ENCODE measurements around the gene NKAIN4.

NKAIN4 gene

DNA sequence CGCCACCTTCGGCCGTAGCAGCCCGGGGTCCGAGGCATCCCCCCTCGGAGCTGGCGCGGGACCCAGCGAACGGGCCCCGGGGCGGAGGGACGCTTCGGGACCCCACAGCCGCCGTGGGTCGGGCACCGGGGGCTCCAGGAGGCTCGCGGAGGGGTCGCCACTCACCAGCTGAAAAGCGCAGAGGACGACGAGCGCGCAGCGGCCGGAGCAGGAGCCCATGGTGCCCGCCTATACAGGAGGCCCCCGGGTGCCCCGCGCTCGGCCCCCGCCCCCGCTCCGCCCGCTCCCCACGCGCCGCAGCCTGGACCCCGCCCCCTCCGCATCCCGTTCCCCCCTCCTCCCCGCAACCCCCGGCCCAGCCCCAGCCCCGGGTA lies at the start of gene NKAIN4:
Gene NKAIN4, minus strand, starts transcription at position 232 of the 374 bp plus-strand sequence. Its CDS starts 13 bp downstream, at position 219.
- DNase-seq (ENCODE audit: low read depth in 2 of 2) = no peak

DNA sequence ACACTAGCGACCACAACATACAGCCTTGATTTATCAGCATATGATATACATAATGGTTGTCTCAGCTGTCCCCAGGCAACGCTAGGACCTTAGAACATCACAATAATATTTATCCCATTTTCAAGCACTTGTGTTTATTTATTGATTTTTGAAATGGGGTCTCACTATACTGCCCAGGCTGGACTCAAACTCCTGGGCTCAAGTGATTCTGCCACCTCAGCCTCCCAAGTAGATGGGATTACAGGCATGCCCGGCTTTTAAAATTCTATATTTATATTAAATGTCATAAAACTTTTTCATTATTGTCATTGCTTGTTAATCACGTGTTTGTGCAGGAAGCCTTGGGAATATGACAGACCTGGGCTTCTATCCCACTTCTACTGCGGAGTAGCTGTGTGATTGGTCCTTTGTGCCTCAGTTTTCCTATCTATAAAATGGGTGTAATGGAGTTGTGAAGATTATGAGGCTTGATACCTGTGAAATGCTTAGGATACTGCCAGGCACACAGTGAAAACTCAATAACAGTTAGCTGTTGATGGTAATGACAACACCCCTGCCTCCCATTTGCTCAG lies 48.9 kb upstream of the NKAIN4 start:
- DNase-seq (ENCODE audit: low read depth in 2 of 2) = no peak

DNA sequence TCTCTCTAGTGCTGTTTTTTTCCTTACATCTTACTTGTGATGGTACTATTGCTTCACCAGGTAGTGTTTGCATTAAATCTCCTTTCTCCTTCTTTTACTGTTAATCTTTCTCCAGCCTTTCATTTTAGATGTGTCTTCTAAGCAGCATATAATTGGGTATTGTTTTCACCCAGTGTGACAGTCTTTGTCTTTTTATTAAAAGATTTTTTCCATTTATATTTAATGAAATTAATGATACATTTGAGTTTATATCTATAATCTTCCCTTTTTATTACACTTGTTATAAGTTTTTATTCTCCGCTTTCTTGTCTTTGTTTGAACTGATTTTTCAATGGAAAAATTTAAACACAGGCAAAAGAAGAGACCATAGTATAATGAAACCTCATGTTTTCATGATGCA lies 47.4 kb upstream of the NKAIN4 start:
- DNase-seq (ENCODE audit: low read depth in 2 of 2) = no peak

DNA sequence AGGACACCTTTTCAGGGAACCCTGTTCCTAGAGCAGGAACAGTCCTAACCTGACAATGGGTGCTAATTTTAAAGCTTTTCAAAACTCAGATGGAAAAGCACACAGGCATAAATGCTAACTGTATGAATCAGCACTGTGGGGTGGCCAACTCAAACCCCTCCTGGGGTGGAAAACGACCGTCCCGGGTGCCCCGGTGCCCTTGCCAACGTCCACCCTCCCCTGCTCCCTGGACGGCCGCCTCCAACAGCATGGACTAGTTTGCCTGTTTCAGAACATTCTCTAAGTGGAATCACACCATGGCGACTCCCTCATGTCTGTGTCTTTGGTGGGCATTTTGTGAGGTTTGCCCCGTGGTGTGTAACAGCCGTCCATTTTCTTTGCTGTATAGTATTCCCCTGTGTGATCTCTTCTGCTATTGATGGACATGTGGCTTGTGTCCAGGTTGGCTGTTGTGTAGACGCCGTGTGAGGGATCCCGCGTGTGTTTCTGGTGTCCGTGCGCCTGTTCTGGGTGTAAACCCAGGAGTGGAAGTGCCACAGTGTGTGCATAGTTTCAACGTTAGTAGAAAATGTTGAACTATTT lies 44.6 kb upstream of the NKAIN4 start:
- no peak for DNase-seq (ENCODE audit: low read depth in 2 of 2)

DNA sequence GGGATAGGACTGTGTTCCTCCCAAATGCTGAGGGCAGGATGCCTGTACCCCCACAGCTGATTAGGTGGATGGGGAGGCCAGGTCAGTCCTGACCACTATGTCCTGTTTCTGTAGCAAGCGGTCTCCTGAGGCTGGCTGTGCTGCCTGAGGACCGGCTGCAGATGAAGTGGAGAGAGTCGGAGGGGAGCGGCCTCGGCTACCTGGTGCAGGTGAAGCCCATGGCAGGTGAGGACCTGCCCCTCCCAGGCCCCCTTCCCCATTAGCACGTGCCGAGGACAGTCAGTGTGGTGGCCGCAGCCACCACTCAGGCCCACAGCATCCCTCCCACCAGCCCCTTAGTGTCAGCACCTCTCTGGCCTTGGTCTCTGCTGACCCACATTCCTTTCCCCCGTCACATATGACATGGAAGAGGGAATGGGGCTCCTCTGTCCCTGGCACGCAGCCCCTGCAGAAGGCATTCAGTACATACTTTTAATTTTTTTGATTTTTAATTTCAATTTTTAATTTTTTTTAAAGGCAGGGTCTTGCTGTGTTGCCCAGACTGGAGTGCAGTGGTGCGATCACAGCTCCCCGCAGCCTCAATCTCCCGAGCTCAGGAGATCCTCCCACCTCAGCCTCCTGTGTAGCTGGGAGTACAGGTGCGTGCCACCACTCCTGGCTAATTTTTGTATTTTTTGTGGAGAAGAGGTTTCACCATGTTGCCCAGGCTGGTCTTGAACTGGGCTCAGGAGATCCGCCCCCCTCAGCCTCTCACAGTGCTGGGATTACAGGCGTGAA lies 43.7 kb upstream of the NKAIN4 start:
- no peak for DNase-seq (ENCODE audit: low read depth in 2 of 2)

DNA sequence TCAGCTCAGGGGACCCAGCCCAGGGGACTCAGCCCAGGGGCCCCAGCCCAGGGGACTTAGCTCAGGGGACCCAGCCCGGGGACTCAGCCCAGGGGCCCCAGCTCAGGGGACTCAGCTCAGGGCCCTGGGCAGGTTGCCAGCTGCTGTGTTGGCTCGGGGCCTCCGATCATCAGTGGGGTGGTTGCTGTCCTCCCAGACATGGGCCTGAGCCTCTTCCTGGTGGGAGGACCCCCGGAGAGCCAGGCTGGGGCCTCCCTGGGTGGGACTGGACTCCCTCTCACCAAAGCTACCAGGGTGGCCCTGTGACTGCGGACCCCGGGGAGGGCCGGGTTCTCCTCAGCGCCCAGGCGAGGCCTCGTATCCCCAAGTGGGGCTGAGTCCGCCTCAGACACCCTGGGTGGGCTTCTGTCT lies 43.1 kb upstream of the NKAIN4 start:
- no peak for DNase-seq (ENCODE audit: low read depth in 2 of 2)

DNA sequence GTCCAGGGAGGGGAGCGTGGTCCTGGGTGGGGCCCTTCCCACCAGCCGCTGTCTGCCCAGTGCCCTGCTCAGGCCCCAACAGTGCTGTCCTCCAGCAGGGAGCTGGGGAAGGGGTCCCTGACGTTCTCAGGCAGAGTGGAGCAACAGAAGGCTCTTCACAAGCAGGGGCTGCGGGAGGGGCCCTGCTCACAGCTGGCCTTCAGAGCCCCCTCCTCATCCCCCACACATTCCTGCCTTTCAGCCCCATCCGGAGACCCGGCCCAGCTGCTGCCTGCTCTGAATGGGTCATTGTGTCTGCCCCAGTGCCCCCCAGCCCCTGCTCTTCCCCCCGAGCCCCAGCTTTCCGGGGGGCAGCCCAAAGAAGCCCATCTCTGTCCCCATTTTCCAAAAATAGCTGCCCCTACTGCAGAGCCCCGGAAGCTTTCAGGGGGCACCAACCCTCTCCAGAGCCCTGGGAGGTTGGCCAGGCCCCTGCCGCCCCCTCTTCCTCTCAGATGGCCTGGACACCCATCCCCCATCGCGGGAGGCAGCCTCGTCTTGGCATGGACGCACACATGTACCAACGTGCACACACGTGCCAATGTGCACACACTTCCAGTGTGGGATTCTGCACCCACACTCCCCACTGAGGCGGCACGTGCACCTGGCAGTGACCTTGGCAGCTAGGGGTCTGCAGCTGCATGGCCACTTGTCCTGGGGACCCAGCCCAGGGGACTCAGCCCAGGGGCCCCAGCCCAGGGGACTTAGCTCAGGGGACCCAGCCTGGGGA lies 42.5 kb upstream of the NKAIN4 start:
- DNase-seq (ENCODE audit: low read depth in 2 of 2) = no peak

DNA sequence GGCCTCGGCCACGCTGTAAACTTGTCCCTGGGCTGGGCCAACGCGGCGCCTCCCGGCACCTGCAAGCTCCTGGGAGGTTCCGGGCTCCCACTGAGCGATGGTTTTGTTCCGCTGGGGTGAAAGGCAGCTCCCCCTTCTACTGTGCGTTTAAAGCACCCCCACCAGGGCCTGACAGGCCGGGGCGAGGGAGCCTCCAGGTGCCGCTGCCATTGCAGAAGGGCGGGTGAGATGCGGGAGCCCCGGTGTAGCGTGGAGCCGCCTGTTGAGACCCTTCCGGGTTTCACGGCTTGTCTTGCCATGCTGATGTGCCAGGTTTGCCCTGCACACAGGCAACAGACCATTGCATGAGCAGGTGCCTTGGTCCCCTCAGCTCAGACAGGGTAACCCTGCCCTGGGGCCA lies 41.6 kb upstream of the NKAIN4 start:
- no peak for DNase-seq (ENCODE audit: low read depth in 2 of 2)

DNA sequence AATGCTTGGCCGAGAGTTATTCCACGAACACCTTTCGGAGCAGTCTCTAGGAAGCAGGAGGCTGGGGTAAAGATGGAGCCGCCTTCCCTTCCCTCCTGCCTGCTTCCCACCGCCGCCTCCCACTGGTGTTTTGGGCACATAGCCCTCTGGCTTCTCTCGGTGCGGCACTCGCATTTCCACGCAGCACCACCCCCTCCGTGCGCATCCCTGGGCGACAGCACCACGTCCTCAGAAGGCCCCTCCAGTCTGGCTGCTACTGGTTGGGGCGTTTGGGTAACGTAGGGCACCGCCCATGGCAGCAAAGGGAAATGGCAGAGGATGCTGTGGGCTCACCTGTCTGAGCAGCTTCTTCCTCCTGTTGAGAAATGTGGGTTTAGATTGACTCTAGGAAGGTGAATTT lies 41.2 kb upstream of the NKAIN4 start:
- DNase-seq (ENCODE audit: low read depth in 2 of 2) = no peak

DNA sequence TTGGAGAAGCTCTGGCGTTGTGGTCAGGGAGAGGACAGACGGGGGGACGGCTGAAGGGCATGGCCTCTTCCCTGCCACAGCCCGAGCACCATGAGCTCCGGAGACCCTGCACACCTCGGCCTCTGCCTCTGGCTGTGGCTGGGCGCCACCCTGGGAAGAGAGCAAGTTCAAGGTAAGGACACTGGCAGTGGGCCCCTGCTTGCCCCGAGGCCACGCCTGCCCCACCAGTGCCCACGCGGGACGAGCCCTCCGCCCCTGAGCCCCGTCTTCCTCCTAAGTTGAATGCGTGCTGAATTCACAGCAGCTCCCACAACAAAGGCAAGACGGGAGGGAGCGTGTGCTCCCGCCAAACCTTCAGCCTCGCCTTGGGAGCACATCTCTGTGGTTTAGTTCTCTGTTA lies 40.8 kb upstream of the NKAIN4 start:
- no peak for DNase-seq (ENCODE audit: low read depth in 2 of 2)

DNA sequence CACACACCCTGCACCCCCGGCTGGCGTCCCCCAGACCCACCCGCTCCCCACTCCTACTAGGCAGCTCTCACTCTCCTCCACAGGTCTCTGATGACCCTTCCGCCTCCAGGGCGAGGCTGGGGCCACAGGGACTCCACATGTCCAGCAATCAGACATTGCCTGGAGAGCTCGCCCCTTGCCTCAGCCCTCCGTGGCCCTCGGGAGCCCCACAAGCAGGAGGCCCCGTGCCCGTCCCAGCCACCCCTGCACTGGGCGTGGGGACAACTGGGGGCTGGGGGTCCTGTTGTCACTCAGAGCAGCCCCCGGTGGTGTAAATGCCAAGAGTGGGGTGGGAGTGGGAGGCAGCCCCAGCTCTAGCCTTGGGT lies 40.3 kb upstream of the NKAIN4 start:
- DNase-seq (ENCODE audit: low read depth in 2 of 2) = no peak

DNA sequence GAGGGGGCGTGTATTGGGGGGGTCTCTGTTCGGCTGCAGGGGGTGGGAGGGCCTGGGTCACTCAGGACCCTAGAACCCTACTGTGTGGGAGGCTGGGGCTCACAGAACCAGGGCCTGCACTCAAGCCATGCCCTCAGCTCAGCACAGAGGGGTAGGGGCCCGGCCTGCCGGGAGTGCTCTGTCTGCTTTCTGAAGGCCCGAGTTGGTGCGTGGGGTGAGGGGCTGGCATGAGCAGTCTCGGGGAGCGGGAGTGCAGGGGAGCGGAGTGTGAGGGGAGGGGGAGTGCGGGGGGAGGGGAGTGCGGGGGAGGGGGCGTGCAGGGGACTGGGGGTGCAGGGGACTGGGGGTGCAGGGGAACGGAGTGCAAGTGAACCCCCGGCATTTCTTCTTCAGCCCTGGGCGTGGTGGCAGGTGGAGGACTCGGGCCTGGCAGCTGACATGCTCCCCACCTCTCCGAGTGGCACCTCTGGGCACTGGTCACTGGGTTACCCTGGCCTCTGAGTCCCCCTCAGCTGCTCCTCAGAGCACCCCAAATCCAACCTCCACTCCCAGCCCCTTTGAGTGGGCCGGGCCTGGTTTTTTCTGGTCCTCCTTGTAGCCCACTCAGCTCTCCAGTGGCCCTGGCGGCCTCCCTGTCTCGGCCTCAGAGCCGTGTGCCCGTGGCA lies 39.7 kb upstream of the NKAIN4 start:
- no peak for DNase-seq (ENCODE audit: low read depth in 2 of 2)

DNA sequence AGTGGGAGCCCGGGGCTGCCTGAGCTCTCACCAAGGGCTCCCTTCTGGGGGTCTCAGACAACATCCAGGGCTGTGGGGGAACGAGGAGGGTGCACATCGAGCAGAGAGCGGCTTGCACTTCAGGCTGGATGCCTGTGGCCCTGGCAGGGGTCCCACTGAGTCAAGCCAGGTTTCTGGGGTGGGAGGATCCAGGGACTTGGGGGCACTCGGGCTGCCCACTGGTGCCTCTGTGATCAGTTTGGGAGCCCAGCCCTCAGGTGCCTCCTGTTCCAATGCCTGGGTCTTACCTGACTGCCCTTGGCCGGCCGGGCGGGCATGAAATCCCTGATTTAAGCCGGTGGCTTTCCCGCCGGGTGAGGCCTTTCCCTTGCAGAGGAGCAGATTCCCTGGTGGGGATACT lies 39.2 kb upstream of the NKAIN4 start:
- no peak for DNase-seq (ENCODE audit: low read depth in 2 of 2)

DNA sequence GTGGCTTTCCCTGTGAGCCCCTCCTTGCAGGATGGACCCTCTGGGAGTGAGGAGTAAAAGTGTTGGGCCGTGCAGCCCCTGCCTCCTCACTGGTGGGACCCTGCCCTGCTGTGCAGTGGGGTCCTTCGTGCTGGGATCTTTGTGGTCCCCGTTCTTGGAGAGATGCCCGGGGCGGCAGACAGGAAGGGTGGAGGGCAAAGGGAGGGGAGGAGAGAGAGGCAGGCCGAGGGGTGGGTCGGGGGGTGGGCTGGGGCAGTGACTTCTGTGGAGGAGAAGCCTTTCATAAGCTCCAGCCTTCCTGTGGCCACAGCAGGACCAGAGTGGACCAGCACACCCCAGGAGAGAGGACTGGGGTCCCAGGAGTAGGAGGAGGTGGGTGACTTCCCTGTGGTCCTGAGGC lies 38.6 kb upstream of the NKAIN4 start, which contains the start of gene COL20A1:
Gene COL20A1, plus strand, starts transcription at position 283 of the 400 bp plus-strand sequence. CDS start 1,922 bp downstream, outside the sequence.
- DNase-seq (ENCODE audit: low read depth in 2 of 2) = no peak

DNA sequence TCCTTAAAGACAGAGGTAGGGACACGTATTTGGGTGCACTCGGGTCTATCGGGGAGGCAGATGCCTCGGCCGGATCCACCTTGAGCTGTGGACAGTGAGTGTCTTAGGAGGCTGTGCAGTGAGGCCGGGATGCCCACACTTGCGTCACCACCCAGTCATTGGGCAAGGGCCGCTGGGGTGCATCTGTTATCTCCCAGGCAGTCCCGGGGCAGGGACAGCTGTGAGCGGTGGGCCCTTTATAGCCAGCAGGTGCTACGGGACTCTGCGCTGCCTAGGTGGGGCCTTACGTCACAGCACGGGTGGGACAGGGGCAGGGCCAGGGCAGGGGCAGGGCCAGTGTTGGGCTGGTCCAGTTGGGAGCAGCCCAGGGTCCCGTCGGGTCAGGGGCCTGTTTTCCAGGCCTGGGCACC lies 38.0 kb upstream of the NKAIN4 start:
- DNase-seq (ENCODE audit: low read depth in 2 of 2) = no peak

DNA sequence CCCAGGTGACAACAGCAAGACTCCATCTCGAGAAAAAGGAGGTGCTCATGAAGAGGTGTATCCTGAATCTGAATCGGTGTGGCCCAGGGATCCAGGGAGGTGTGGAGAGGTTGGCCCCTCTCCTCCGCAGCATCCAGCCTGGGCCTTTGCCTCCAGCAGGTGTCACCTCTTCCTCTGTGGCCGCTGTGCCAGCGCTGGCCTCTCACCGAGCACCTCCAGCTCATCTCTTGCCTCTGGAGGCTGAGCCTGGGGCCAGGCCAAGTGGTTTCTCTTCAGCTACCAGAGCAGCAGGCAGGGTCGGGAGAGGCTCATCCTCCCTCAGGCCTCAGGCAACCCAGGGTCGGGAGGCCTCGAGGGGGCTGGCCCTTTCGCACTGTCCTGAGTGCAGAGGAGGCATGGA lies 37.5 kb upstream of the NKAIN4 start:
- DNase-seq (ENCODE audit: low read depth in 2 of 2) = no peak

DNA sequence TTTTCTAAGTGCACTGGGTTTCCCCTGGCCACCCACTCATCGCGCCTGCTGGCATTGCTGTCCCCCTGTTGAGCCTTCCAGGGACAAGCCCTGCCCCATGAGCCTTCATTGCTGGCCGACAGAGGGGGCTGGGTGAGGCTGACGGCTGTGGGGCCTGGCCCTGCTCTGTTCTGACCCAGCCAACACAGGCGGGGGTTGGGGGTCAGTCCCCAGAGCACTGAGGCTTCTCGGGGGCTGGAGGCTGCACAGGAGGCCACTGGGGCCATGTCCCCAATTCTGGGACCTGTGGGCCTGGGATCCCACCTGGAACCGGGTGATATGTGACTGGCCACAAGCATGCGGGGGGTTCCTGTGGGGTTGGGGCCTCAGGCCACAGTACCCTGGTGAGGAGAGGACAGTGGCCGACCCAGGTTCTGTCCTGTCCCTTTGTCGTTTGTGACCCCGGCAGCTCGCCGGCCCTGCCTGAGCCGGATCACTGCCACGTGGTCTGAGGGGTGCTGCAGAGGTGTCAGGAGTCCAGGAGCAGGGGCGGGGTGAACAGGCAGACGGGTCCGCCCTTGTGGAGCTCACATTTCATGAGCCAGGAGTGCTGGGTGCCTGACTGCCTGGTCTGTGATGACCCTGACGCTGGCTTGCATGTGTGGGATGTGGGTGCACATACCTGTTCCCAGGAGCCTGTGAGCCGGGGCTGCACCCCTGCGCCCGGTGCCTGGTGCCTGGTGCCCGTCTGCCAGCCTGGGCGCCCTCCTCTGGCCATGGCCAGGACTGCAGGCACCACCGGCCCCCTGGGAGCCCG lies 36.6 kb upstream of the NKAIN4 start:
- DNase-seq (ENCODE audit: low read depth in 2 of 2) = peak; percentile 49 to 77

DNA sequence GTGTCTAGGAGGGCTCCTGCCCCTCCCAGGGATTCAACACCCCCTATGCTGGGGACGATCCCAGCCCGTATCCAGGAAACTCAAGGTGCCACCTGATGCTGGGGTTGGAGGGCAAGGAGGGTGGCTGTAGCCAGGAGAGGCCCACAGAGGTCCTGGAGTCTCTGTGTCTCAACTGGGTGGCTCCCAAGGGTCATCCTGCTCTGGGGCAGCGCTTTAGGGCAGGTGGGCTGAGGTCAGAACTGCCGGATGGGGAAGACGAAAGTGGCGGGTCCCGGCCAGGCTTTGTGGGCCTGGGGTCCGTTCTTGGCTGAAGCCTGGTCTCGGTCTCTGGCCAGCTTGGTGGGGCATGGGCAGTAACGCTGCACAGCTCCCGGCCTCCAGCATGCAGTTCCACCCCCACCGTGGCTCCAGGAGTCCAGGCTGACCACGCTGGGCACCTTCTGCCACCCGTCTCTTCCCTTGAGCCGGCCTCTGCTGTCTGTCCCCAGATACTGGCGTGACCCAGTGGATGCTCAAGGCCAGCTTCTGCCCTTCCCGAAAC lies 35.9 kb upstream of the NKAIN4 start:
- DNase-seq (ENCODE audit: low read depth in 2 of 2) = no peak

DNA sequence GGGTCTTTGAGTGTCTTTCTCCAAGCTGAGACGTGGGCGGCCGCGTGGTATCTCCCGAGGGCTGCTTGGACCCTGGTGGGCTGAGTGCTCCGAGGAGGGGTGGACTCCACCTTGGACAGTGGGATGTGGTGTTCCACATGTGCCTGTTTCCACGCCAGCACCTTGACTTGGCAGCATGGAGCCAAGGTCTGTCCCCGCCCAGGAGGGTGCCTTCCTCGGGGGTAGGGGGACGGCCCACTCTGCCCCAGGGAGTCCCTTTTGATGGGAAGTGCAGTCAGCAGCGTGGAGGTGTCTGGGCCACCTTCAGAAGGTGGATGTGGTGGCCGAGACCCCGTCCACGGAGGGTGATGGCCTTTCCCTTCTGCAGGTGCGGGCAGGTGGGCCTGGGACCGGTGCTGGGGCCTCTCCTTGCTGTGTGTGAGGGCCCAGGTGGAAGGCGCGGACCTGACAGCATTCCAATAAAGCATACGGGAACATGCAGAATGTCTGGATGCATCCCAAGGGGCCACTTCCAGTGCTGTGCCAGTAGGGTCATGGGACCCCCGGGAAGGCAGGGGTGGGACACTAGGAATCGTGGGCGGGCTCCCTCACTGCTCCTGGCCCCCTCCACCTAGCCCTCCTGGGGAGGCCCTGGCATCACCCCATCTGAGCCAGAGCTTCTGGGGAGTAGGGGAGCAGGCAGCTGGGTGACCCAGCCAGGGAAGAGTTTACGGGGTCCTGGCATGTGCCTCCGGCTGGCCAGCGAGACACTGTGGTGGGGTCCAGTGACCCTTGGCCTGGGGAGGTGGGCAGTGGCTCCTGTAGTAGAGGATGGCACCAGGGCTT lies 35.3 kb upstream of the NKAIN4 start:
- no peak for DNase-seq (ENCODE audit: low read depth in 2 of 2)
